SIG-M5 (cell line): ENCODE measurements around the gene SLCO4A1.

Experiments
- DNase-seq: peaks from one replicate; lab custom pipeline; 2025; lab: John Stamatoyannopoulos, UW

The SLCO4A1 gene

GRCh38 chr20:62716198-62716940 is 74.1 kb downstream of the SLCO4A1 start:
- no peak for DNase-seq

DNA sequence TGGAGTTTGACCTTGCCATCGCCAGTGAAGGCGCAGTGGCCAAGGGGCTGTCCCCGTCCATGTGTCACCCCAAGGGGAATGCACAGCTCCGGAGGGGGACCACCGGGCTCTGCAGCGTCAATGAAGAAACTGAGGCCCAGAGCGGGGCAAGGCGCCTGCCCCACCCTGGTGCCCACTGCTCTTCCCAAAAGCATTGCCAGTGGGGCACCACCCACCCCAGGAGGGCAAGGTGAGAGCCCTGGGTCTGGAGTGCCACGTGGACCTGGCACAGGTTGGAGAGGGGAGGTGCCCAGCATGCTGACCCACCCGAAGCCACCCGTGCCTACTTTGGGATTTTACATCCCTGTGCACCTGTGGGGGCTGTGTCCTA is 74.6 kb downstream of the SLCO4A1 start:
- DNase-seq: no peak

GRCh38 chr20:62717933-62718332 is 75.6 kb downstream of the SLCO4A1 start:
- DNase-seq: no peak

- no peak for DNase-seq
Measured at GRCh38 chr20:62718546-62718945, 76.2 kb downstream of the SLCO4A1 start.

GRCh38 chr20:62719250-62719935 is 77.1 kb downstream of the SLCO4A1 start:
- no peak for DNase-seq
